HCT116 (cell line): ENCODE measurements around the gene SELENOS.

ENCODE experiments used
- CEBPB ChIP-seq: IDR thresholded peaks from 2 replicates; pipeline ENCODE4 v1.6.1; 2012; ENCODE audit warnings: low read depth
- ELF1 ChIP-seq: IDR thresholded peaks from 2 replicates; pipeline ENCODE4 v1.6.1; 2012; ENCODE audit warnings: low read depth, borderline replicate concordance
- EZH2 ChIP-seq: fragments of 200-600 bp; sonication (generic); IDR thresholded peaks from 2 replicates; pipeline ENCODE4 v1.6.1; 2017; ENCODE audit warnings: antibody characterized with exemption, mixed run types
- TF ChIP-seq, protein P1 (sequence below), 3 experiments: fragments of 200-600 bp in 1 of 3; sonication (generic) in 1 of 3; IDR thresholded peaks in 2 of 3; conservative IDR thresholded peaks in 1 of 3; 2 replicates each; pipeline ENCODE4 v1.5.1; 2012 to 2017; ENCODE audit warnings: low read depth in 2 of 3, low read length in 2 of 3, antibody characterized with exemption in 1 of 3, borderline replicate concordance in 1 of 3, control low read depth in 1 of 3, mild to moderate bottlenecking in 1 of 3, mixed read lengths in 1 of 3, mixed run types in 1 of 3, moderate library complexity in 1 of 3; ENCODE audit not compliant: insufficient read depth in 1 of 3

DNA sequence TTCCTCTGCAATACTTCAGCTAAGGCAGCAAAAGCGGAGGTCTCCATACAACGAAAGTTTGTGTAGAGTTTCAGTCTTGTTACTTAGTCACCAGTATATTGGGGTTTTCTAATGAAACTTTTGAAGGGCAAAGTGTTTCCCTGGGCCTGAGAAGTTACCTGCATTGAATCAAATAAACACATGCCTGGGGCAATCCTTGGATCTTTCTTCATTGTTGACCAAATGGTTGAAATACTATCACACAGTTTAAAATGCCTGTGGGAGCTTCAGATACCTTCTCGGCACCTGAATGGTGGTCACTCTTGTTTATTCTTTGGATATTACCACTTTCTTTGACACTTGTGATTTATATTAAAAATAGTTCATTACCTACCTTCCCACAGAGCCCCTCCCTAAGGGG is 24.4 kb downstream of the SELENOS start:
- TF ChIP-seq EZH2 (no peak), CEBPB (no peak), ELF1 (no peak)
- TF ChIP-seq, protein P1, sequence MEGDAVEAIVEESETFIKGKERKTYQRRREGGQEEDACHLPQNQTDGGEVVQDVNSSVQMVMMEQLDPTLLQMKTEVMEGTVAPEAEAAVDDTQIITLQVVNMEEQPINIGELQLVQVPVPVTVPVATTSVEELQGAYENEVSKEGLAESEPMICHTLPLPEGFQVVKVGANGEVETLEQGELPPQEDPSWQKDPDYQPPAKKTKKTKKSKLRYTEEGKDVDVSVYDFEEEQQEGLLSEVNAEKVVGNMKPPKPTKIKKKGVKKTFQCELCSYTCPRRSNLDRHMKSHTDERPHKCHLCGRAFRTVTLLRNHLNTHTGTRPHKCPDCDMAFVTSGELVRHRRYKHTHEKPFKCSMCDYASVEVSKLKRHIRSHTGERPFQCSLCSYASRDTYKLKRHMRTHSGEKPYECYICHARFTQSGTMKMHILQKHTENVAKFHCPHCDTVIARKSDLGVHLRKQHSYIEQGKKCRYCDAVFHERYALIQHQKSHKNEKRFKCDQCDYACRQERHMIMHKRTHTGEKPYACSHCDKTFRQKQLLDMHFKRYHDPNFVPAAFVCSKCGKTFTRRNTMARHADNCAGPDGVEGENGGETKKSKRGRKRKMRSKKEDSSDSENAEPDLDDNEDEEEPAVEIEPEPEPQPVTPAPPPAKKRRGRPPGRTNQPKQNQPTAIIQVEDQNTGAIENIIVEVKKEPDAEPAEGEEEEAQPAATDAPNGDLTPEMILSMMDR (IDR thresholded peaks at IDR 0.05 in 2 of 3, conservative IDR thresholded peaks at IDR 0.05 in 1 of 3; ENCODE audit: borderline replicate concordance in 1 of 3, insufficient read depth in 1 of 3, low read depth in 2 of 3, low read length in 2 of 3): no peak
